DMS153 treated with DMSO at 0.1 percent for 48 hours (cell line): Measurements from ENCODE around the gene TSPAN3.
A peak's percentile ranks its signal among the peaks of the same experiment; 100 is the strongest.

Experiments
- DNase-seq: peaks from one replicate; lab custom pipeline; 2025; ENCODE audit not compliant: unreplicated experiment; lab: John Stamatoyannopoulos, UW

Gene TSPAN3

DNA sequence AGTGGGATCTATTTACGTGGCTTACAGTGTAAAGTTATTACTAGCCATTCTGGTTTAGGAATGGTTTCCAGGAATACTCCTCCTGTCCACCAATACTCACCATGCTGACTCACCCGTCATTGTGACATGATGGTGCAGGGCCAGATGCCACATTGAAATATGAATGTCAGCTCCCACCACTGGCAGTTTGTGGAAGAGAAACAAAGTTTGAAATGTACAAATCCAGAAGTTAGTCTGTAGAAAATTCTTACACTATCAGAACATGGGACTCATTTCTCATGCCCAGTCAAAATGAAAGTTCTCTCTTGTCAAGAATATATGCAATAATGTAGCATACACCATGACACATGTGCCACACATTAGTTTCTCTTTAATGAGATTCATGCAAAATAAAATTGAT lies 14.4 kb upstream of the TSPAN3 start:
- DNase-seq = no peak

DNA sequence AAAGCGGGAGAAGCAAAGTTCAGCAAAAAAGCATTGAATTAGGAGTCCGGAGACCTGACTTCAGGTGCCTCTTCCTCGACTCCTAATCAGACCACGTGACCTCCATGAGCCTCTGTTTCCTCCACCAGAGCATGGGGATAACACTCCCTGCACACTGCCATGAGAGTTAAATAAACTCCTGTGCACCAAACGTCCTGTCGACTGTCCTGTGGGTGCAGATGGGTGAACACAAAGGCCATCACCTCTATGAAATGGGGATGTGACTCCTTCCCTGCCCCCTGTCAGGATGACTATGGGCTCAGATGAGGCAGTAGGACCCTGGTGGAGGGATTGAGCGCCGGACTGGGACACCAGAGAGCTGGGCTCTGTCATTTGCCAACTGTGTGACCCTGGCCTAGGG lies 13.5 kb upstream of the TSPAN3 start:
- no peak for DNase-seq

DNA sequence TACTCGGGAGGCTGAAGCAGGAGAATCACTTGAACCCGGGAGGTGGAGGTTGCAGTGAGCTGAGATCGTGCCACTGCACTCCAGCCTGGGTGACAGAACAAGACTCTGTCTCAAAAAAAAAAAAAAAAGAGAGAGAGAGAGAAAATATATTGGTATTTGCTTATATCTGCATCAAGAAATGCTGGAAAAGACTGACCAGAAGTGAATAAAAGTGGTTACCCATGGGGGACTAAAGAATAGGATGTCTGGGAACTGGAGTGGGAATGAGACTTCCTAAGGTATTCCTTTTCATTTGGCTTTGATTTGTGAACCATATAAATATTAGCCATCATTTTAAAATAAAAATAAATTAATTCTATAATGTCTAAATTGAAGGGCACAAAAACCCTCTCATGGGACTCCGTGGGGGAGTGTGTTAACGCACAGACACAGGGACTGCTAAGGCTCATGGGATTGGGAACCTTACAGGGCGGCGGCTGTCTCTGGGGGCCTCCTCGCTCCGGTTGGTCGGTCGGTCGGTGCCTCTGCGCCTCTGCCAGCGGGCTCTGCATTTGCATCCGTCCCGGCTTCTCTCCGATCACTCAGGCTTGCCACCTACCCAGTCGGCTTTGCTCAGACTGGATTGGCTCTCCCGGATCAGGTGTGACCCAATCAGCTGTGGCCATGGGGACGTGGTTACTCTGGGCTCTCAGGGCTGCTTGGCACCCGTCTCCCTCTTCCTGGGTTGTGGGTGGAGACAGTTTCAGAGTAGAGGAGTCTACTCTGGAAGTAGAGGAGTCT lies 12.7 kb upstream of the TSPAN3 start:
- peak; percentile 75 for DNase-seq

DNA sequence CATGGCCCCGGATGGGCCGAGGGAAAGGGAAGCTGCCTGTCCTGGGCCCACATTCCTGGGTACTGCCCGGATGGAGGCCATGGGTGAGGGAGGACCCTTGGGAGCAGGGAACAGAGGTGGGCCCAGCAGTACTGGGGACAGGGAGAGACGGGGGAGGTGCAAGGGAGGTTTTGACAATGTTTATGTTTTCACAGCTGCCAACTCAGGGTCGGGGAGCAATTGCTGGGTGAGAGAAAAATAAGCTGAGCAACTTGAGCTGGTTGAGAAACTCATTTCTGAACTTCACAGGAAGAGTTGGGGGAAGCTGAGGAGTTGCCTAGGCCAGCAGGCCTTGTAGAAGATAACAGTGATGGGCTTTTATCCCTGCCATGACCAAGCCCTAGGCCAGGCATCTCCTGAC lies 11.1 kb upstream of the TSPAN3 start:
- no peak for DNase-seq

DNA sequence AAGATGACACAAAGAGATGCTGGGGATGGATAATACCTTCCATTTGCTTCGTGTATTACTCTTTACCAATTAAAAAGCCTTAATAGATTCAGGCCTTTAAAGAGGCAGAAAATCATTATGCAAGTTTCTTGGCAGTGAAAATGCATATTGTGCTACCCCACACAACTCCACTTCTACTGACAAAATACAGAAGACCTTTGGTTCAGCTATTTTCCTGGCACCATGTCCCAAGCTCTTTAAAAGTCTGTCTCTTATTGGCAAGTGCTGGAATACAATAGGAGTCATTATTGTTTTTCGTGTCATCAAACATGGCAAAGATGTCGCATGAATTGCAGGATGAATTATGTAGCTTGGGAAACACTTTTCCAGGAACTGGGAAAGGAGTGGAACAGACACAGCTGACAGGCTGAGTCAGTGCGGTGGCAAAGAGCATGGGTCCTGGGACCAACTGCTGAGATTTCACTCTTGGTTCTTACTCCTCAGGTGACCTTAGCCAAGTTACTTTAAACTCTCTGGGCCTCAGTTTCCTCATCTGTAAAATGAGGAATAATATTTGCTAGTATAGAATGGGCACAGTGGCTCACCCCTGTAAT lies 5.5 kb upstream of the TSPAN3 start:
- DNase-seq = no peak

DNA sequence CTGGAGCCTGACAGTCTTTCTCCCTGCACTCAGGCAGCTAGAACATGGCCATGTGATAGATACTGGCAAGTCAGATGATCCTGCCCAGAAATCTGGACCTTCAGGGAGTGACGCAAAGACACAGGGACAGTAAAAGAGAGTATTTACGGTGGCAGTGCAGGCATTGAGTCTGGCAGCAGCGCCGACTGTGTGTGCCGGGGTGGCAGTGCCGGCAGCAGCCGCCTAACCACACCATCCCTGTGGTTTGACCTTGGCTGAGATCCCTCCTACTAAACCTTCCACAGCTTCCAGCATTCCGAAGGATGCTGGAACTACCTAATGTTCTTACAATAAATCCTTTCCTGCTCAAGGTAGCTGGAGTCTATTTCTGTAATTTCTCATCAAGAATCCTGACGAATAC lies 4.6 kb upstream of the TSPAN3 start:
- no peak for DNase-seq

DNA sequence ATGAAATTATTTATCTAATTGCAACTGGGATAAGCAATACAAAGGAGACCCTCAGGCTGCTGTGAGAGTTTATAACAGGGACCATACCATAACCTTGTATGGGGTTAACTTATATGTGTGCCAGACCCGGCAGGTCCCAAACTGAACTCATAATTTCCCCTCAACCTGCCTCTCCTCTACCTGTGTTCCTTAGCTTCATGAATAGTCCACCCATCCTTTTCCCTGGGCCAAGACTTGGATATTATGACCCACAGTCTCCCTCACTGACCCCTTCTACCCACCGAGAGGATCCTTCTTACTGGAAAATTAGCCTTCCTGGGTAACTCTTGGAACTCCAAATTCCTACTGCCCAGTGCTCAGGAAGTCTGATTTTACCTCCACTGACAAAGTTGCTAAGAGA lies 3.4 kb upstream of the TSPAN3 start:
- DNase-seq = no peak

DNA sequence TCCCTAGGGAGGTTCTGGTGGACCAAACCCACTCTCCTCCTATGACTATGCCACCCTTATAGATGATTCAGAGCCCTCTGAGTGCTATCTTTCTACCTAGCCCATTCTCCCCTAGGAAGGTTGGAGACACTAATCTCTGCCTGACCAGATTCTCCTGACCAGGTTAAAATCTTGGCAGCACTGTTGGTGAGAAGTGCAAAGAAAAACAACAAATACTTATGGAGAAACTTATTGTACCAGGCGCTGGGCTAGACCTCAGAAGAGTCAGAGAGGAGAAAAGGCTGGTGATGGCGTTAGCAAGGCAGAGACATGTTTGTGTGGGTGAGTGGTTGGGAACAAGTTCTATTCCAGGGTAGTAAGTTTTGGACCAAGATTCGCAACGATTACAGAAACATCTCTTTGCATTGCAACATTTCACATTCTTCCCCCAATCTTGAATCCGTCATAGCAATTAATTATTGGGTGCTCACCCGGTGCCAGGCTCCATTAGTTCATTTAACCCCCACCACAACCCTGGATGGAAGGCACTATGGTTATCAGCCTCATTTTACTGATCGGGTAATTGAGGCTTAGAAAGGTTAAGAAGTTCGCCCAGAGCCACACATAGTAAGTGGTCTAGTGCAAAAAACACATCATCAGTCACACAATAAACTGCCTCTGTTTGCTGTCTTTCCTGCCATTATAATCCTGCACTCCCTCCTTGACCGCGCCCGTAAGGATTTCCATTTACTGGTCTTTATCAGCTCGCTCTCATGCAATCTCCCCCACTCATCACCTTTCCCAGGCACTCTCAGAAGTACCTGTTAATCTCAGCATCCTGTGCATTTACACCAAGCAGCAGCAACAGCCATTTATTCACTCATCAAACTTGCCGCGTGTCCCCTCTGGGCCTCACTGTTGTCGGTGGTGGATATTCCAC lies 655 bp upstream of the TSPAN3 start:
- DNase-seq = no peak

DNA sequence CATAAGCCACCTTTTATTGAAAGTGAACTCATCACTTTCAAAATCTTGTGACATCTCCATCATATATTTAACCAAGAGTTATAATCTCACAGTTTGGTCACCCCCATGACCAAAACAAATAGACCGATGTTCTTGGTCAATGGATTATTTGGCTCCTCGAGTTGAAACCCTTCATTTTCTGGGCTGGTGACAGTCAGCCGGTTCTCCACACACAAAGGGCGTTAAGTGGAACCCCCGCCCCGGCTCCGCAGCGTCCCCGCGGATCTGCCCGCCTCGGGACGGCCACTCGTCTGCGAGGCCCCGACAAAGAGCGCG lies 772 bp downstream of the TSPAN3 start:
- DNase-seq = no peak

DNA sequence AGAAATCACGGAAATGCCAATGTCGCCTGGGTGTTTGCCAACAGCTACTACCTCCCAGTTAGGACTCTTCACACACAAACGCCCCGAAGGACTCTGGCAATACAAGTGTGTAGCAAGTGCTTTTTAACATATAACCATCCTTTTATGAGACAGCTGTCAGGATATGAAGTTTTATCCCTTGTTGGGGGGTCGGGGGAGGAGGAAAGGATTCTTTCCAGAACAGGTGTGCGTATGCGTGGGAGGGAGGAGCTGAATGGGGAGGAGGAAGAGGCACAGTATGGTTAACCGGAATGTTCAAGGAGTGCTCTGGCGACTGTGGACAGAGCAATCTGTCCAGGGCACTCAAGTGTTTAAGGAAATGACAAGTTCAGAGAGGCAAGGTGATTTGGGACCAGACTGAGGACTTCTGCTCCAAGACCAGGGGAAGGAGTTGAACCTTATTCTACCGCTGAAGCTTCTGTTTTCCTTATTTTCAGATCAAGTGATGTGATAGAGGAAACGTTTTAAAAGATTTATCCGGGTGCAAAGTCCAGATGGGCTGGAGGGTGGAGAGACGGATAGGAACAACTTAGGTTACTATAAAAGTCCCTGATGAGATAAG lies 1.3 kb downstream of the TSPAN3 start:
- no peak for DNase-seq

DNA sequence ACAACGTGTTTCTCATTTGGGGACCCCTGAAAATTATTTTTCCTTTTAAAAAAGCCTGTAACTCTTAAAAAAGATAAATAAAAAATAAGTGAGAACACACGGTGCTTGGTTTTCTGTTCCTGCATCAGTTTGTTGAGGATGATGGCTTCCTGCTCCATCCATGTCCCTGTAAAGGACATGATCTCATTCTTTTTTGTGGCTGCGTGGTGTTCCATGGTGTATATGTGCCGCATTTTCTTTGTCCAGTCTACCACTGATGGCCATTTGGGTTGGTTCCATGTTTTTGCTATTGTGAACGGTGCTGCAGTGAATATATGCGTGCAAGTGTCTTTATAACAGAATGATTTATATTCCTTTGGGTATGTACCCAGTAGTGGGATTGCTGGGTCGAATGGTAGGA lies 2.3 kb downstream of the TSPAN3 start:
- no peak for DNase-seq

DNA sequence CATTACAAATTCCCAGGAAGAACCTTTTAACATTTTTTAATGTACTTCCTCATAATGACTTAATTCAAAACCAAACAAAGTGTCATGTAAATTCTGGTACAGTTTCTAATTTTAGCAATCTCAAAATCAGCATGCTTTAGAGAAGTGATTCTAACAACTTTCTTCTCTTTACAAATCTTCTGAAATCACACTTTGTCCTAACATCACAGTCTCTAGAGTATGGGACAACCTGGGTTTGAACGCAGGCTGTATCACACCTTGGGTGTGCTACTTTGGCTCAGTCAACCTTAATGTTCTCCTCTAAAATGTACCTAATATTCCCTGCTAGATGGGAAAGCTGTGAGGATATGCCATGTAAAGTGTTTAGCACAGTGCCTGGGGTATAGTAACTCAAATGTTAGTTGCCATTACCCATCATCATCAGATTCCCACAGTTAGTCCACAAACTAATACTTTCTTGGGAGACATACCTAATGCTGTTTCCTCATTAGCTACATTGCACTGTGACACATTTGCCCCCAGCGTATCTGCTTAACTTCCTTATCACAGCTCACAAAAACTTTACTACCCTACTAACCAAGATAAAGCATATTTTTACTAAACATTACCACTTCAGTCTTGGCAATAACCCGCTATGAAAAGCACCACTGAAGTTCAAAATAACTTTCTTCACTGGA lies 3.1 kb downstream of the TSPAN3 start:
- DNase-seq = no peak

DNA sequence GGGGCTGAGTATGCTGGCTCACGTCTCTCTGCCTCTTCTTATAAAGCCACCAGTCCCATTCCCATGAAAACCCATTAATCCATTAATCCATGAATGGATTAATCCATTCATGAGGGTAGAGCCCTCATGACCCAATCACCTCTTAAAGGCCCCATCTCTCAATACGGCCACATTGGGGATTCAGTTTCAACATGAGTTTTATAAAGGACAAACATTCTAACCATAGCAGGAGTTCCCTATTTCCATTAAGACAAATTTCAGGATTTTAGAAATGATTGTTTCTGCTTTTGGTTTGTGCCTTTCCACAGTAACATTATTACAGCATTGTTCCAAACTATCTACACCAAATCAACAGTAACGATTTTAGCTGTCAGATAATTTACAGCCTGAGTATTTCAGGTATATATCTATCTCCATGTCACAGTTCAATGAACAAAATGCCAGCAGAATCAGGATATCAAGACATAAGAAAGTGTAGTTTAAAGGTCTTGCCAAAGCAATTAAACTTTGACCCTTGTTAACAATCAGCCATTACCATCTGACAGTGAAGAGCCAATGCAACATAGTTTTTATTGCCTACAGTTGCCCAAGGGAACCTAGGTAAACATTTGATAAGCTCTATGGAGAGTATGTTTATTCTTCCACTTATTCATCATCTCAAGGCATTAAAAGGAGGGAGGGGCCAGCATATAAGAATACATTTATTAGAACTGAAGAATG lies 3.8 kb downstream of the TSPAN3 start:
- DNase-seq = no peak

DNA sequence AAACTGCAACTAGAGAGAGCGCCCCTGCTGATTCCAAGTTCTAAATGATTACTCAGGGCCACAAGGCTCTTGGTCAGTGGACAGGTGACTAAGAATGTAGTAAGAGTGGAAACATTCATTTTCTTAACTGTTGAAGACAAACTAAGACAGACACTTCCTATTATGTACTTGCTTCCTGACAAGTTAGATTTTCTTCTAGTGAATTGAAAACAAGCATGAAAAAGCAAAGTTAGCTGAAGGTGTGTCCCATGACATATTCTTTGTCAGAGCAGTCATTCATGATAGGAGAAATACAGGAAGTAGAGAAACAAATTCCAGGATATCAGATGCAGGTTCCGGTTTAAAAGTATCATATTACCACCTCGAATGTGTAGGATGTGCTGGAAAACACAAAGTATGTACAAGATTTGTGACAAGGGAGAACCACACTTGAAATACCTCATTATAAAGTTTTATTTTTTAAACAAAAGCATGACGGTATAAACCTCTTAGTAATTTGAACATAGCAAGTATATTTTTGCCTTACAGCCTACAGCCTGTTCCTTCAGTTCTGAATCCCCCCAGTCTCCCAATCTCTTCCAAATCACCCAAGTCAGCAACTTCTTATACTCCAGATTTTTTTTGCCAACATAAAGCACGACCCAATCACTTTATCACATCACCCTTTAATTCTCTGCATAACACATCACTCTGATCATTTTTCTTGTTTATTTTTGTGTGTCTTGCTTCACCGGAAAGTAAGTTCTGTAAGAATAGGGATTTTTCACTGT lies 6.2 kb downstream of the TSPAN3 start:
- DNase-seq = no peak

DNA sequence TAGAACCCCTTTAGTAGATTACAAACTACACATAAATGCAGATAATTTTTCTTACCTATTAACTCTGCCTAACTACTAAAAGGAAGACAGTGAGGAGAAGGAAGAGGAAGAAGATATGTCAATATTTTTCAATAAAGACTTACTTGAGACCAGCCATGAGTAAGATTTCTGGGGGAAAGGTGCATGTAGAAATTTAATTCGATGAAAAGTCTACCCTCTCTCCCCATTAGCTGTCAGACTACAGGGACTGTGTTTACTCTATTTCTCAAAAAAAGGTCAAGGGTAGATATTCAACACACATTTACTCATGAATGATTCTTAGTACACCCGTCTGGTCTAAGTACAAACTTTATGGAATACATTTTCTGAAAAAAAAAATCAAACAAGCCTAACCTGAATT lies 6.8 kb downstream of the TSPAN3 start:
- DNase-seq = no peak

DNA sequence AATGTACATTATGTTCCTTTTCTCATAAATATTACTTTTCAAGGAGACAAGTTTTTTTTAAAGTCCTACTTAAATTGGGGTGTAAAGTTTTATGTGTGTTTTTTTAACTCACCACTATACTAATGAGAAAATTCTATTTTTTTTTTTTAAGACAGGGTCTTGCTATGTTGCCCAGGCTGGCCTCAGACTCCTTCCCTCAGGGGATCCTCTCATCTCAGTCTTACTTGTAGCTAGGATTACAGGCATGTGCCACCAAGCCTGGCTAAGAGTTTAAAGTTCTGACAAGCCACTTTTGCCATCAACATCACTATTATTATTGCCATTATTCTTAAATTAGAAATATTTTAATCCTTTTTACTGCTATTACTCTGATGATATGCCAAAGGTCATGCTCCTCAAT lies 7.7 kb downstream of the TSPAN3 start:
- DNase-seq = no peak

DNA sequence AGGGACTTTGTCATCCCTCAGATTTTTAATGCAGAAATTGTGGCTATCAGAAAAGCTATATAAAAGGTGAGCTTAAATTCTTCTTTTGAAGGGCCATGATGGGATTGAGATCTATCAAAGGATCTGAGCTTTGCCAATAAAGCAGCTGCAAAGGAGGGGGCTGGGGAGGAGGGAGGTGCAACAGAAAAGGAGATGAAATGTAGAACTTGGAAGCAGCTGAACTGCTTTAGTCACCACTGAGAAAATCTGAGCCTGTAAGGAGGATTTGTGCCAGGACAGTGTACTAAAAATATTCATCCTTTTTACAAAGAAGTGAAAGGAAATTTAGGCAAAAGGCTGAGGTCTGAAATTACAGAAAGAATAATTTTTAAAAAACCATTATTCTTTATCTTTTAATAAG lies 10.4 kb downstream of the TSPAN3 start:
- DNase-seq = no peak

DNA sequence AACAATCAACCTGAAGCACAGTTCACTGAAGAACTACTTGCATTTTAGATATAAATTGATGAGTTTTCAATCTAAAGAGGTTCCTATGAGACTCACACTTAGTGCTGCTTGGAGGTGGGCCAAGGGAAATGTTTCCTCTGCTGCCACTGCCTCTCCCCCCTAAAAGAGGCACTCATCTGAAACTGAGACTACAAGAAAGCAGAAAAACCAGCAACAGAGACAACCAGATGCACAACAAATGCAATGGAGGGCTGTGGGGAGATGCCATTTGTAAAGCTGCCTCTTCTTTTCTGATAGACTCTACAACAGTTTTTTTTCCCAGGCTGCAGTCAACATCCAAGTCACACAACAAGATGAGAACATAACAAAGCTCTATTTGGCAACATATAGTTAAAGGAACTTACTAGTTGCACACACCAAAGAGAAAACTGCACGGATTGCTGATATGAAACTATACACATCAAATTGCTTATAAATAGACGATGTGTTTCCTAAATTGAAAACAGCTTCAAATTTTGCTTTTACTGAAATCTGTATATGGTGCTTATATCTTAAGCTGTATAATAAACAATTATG lies 11.0 kb downstream of the TSPAN3 start:
- DNase-seq = no peak

DNA sequence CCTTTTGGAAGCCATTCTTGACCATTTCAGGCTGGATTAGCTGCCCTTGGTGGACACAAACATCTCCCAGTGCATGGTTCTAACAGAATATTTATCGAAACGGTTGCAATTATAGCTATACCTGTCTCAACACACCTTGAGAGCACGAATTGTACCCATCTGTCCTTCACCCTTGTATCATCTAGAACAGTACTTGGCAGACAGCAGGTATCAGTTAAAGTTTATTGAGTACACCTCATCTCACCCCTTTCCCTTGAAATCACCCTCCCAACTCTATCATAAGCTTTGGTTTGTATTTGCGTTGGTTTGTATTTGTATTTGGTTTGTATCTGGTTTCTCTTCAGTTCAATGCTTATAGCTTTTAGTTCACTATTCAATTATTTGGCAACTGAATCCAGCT lies 12.4 kb downstream of the TSPAN3 start:
- DNase-seq = no peak
